WTC11 (cell line): ENCODE measurements around the gene NOXA1. TPM values are rescaled to one million over a fixed set of nuclear protein-coding genes. Genes with fewer than 3 reads are reported as not detected.
A peak's percentile ranks its signal among the peaks of the same experiment; 100 is the strongest.

Source experiments
- ATAC-seq: fragments of 200-7000 bp; cut with Tn5 transposase; 2 replicates; pipeline ENCODE4 v1.10.0; 2021; ENCODE audit warnings: mild to moderate bottlenecking, moderate library complexity
- CTCF ChIA-PET: fragments of 300-600 bp; sonication (Branson Sonifier 250); formaldehyde crosslinking; loops from one replicate; lab custom pipeline; 2021; ENCODE audit warnings: antibody characterized with exemption; lab: Charles Lee
- POLR2A ChIA-PET: fragments of 350-600 bp; sonication (Branson Sonifier 250); formaldehyde crosslinking; loops from one replicate; lab custom pipeline; 2021; ENCODE audit warnings: antibody characterized with exemption; lab: Charles Lee
- DNase-seq: peaks from one replicate; pipeline ENCODE4 v3.0.0; 2021; ENCODE audit warnings: low spot score
- H3K27ac Mint-ChIP-seq: 2 replicates; pipeline ENCODE4 v1.8.0; 2021; ENCODE audit warnings: mixed read lengths
- H3K27me3 Mint-ChIP-seq: 2 replicates; pipeline ENCODE4 v1.8.0; 2021; ENCODE audit warnings: low read depth, mild to moderate bottlenecking, moderate library complexity, mixed read lengths
- H3K36me3 Mint-ChIP-seq: 2 replicates; pipeline ENCODE4 v1.8.0; 2021; ENCODE audit warnings: mixed read lengths
- H3K4me1 Mint-ChIP-seq: 2 replicates; pipeline ENCODE4 v1.8.0; 2022; ENCODE audit warnings: mixed read lengths
- H3K4me3 Mint-ChIP-seq: 2 replicates; pipeline ENCODE4 v1.8.0; 2021; ENCODE audit warnings: mild to moderate bottlenecking, moderate library complexity, mixed read lengths
- H3K9me3 Mint-ChIP-seq: 2 replicates; pipeline ENCODE4 v1.8.0; 2021; ENCODE audit warnings: mixed read lengths
- AFF4 ChIP-seq: sonication (generic); formaldehyde crosslinking; IDR thresholded peaks from 2 replicates; pipeline ENCODE4 v1.8.1; 2023; ENCODE audit warnings: mild to moderate bottlenecking, missing genetic modification reagents, borderline replicate concordance
- CREM ChIP-seq: sonication (generic); formaldehyde crosslinking; IDR thresholded peaks from 2 replicates; pipeline ENCODE4 v1.8.1; 2022; ENCODE audit warnings: mild to moderate bottlenecking, missing genetic modification reagents, moderate library complexity
- CTCF ChIP-seq: fragments of 200-600 bp; IDR thresholded peaks from 2 replicates; pipeline ENCODE4 v1.8.0; 2022; ENCODE audit warnings: antibody characterized with exemption
- EMX1 ChIP-seq: fragments of 250-450 bp; sonication (Bioruptor Pico); IDR thresholded peaks from 2 replicates; pipeline ENCODE4 v1.8.0; 2021; ENCODE audit warnings: mild to moderate bottlenecking
- ERG ChIP-seq: fragments of 250-450 bp; sonication (Bioruptor Pico); IDR thresholded peaks from 2 replicates; pipeline ENCODE4 v1.8.0; 2021; ENCODE audit warnings: mild to moderate bottlenecking
- FOXP1 ChIP-seq: sonication (generic); formaldehyde crosslinking; IDR thresholded peaks from 2 replicates; pipeline ENCODE4 v1.8.0; 2022; ENCODE audit warnings: missing genetic modification reagents, mild to moderate bottlenecking, moderate library complexity, borderline replicate concordance
- IRF2 ChIP-seq: sonication (generic); formaldehyde crosslinking; IDR thresholded peaks from 2 replicates; pipeline ENCODE4 v1.8.0; 2022; ENCODE audit warnings: low read depth, missing genetic modification reagents, borderline replicate concordance
- NR1H2 ChIP-seq: sonication (generic); formaldehyde crosslinking; IDR thresholded peaks from 2 replicates; pipeline ENCODE4 v1.9.0; 2021; ENCODE audit warnings: mild to moderate bottlenecking, moderate library complexity, missing genetic modification reagents
- TEAD1 ChIP-seq: sonication (generic); formaldehyde crosslinking; IDR thresholded peaks from 2 replicates; pipeline ENCODE4 v1.8.0; 2022; ENCODE audit warnings: mild to moderate bottlenecking, missing genetic modification reagents
- USF2 ChIP-seq: sonication (generic); formaldehyde crosslinking; IDR thresholded peaks from 2 replicates; pipeline ENCODE4 v1.8.1; 2023; ENCODE audit warnings: mild to moderate bottlenecking, missing genetic modification reagents, moderate library complexity
- ZNF263 ChIP-seq: sonication (generic); formaldehyde crosslinking; IDR thresholded peaks from 2 replicates; pipeline ENCODE4 v1.8.1; 2022; ENCODE audit warnings: low read depth, mild to moderate bottlenecking, moderate library complexity, missing genetic modification reagents
- ZNF423 ChIP-seq: fragments of 250-450 bp; sonication (Bioruptor Pico); IDR thresholded peaks from 2 replicates; pipeline ENCODE4 v2.1.2; 2022; ENCODE audit warnings: mild to moderate bottlenecking, moderate library complexity
- ZNF425 ChIP-seq: fragments of 250-450 bp; sonication (Bioruptor Pico); conservative IDR thresholded peaks from 2 replicates; pipeline ENCODE4 v1.9.0; 2021; ENCODE audit warnings: mild to moderate bottlenecking
- total RNA-seq: library from RNA; stranded (reverse); gene quantifications from 3 replicates; pipeline ENCODE4 v1.2.3, GENCODE V29; 2021

The NOXA1 gene
- total RNA-seq, 1 experiment from 2014 or later: 2.9 TPM

GRCh38 chr9:137417161-137418021, 5.8 kb upstream of the NOXA1 start (continued):
- TF ChIP-seq ERG (no peak), EMX1 (CRISPR knock-in tag) (no peak), ZNF263 (CRISPR knock-in tag) (no peak), FOXP1 (CRISPR knock-in tag) (no peak), NR1H2 (no peak)

GRCh38 chr9:137421838-137422603, 1.2 kb upstream of the NOXA1 start:
- CTCF ChIA-PET: interaction anchor here (0.5 to 2.5 kb wide), 19 partner anchors 9 to 430 kb away, joined by 3 to 38 read pairs (median 11); partner anchors contain the start of genes ENTPD8, NRARP, NSMF and PAXX
- no peak for ATAC-seq
- POLR2A ChIA-PET: interaction anchor here (1.8 kb wide), 1 partner anchor 32 kb away, joined by 11 read pairs; no protein-coding TSS in a partner anchor

GRCh38 chr9:137423514-137424291, 510 bp downstream of the NOXA1 start:
- ATAC-seq (no peak), DNase-seq (peak; percentile 27)
- TF ChIP-seq USF2: 0 out of 2 replicates have a peak, but pooled peaks have one; percentile 18
- no peak for TF ChIP-seq CREM
- no peak for TF ChIP-seq ZNF425
- no peak for TF ChIP-seq NR1H2
- 0 out of 2 replicates have a peak, but pooled peaks have one; percentile 21 for TF ChIP-seq ZNF423 (CRISPR knock-in tag)
- TF ChIP-seq FOXP1 (CRISPR knock-in tag): peak; percentile 12; the same call in 1 of the 2 replicates
- TF ChIP-seq CTCF: 0 out of 2 replicates have a peak, but pooled peaks have one; percentile 1
- no peaks in the 10 kb centered on the region for H3K9me3 Mint-ChIP-seq
- no peaks in the 10 kb centered on the region for H3K36me3 Mint-ChIP-seq
- POLR2A ChIA-PET: interaction anchor here (0.9 to 1.8 kb wide), 2 partner anchors 18 to 31 kb away, joined by 5 to 11 read pairs; partner anchors contain the start of gene ENTPD8
- peaks cover 7% of the 10 kb centered on the region for H3K4me1 Mint-ChIP-seq
- H3K27ac Mint-ChIP-seq: no peak overlapping the region
- H3K4me3 Mint-ChIP-seq: peak overlapping the region; percentile 63
- no peaks in the 10 kb centered on the region; the same call in 1 of the 2 replicates for H3K27me3 Mint-ChIP-seq
- CTCF ChIA-PET: interaction anchor here (0.6 to 2.5 kb wide), 41 partner anchors 11 to 388 kb away, joined by 3 to 38 read pairs (median 6); partner anchors contain the start of genes CYSRT1, ENTPD8, MAN1B1 and MRPL41

More at GRCh38 chr9:137421838-137422603, 1.2 kb upstream of the NOXA1 start:
- peak overlapping the region; percentile 88 for H3K4me3 Mint-ChIP-seq
- no peaks in the 10 kb centered on the region; the same call in 1 of the 2 replicates for H3K27me3 Mint-ChIP-seq
- H3K4me1 Mint-ChIP-seq: peaks cover 7% of the 10 kb centered on the region
- 0 out of 2 replicates have a peak overlapping the region, but pooled peaks have one; percentile 78 for H3K27ac Mint-ChIP-seq
- H3K9me3 Mint-ChIP-seq: no peaks in the 10 kb centered on the region
- H3K36me3 Mint-ChIP-seq: no peaks in the 10 kb centered on the region
- TF ChIP-seq IRF2 (CRISPR knock-in tag) (no peak), TEAD1 (CRISPR knock-in tag) (no peak), AFF4 (no peak)
- DNase-seq: no peak
